OCI-LY7 (cell line): ENCODE measurements around the gene CCNK. TPM values are rescaled to one million over a fixed set of nuclear protein-coding genes. Genes with fewer than 3 reads are reported as not detected.

ENCODE experiments used
- BruUV-seq: library from RNA; stranded (reverse); fragments of 400-500 nt; replicated peaks from 2 replicates; lab custom pipeline; 2021; lab: Mats Ljungman, UMichigan
- CTCF ChIA-PET: fragments of 300-600 bp; sonication (Branson Sonifier 250); formaldehyde crosslinking; loops from one replicate; lab custom pipeline; 2022; ENCODE audit warnings: antibody characterized with exemption; ENCODE audit not compliant: unreplicated experiment; lab: Charles Lee
- POLR2A ChIA-PET: fragments of 300-600 bp; sonication (Branson Sonifier 250); formaldehyde crosslinking; loops from one replicate; lab custom pipeline; 2022; ENCODE audit warnings: antibody characterized with exemption; lab: Charles Lee
- DNase-seq: peaks from one replicate; pipeline ENCODE4 v3.0.0-alpha.2; 2015; ENCODE audit warnings: low spot score
- H2AFZ ChIP-seq: fragments of 200-600 bp; sonication (generic), shearing (Covaris generic); 2 replicates; pipeline ENCODE4 v1.6.1; 2014; ENCODE audit warnings: mild to moderate bottlenecking, antibody characterized with exemption, low read length, moderate library complexity
- H3K27ac ChIP-seq: fragments of 200-600 bp; sonication (generic); 2 replicates; pipeline ENCODE4 v1.5.1; 2014; ENCODE audit warnings: mixed run types, low read depth, mild to moderate bottlenecking, moderate library complexity, low read length, inconsistent platforms; ENCODE audit not compliant: poor library complexity, severe bottlenecking
- H3K36me3 ChIP-seq: fragments of 200-600 bp; sonication (generic); 2 replicates; pipeline ENCODE4 v1.6.1; 2014; ENCODE audit warnings: mild to moderate bottlenecking, antibody characterized with exemption, low read length, moderate library complexity, mixed read lengths; ENCODE audit not compliant: insufficient read depth
- H3K4me1 ChIP-seq: fragments of 200-600 bp; sonication (generic); 2 replicates; pipeline ENCODE4 v1.5.1; 2014; ENCODE audit warnings: mild to moderate bottlenecking, low read length; ENCODE audit not compliant: insufficient read depth, poor library complexity, severe bottlenecking
- H3K4me2 ChIP-seq: fragments of 200-600 bp; sonication (generic); 2 replicates; pipeline ENCODE4 v1.6.1; 2014; ENCODE audit warnings: mild to moderate bottlenecking, low read length
- H3K4me3 ChIP-seq: fragments of 200-600 bp; sonication (generic); 2 replicates; pipeline ENCODE4 v1.5.1; 2014; ENCODE audit warnings: mild to moderate bottlenecking, low read depth, low read length; ENCODE audit not compliant: poor library complexity, severe bottlenecking
- H3K79me2 ChIP-seq: fragments of 200-600 bp; sonication (generic); 2 replicates; pipeline ENCODE4 v1.6.1; 2016; ENCODE audit warnings: low read depth, mild to moderate bottlenecking, low read length, moderate library complexity, mixed read lengths; ENCODE audit not compliant: insufficient read depth
- H3K9me2 ChIP-seq: fragments of 200-600 bp; sonication (generic); 2 replicates; pipeline ENCODE4 v1.6.1; 2016; ENCODE audit warnings: mild to moderate bottlenecking, low read length, mixed read lengths; ENCODE audit not compliant: insufficient read depth
- H3K9me3 ChIP-seq: fragments of 200-600 bp; sonication (generic); 2 replicates; pipeline ENCODE4 v1.6.1; 2014; ENCODE audit warnings: mild to moderate bottlenecking, mixed run types, low read length, mixed read lengths
- H4K20me1 ChIP-seq: fragments of 200-600 bp; sonication (generic); 2 replicates; pipeline ENCODE4 v1.6.1; 2014; ENCODE audit warnings: mild to moderate bottlenecking, antibody characterized with exemption, low read length, moderate library complexity, mixed read lengths; ENCODE audit not compliant: insufficient read depth
- EZH2phosphoT487 ChIP-seq: fragments of 200-600 bp; sonication (generic); IDR thresholded peaks from 2 replicates; pipeline ENCODE4 v1.6.1; 2018; ENCODE audit warnings: low read depth, borderline replicate concordance, mild to moderate bottlenecking, mixed run types, antibody characterized with exemption, low read length, moderate library complexity, mixed read lengths
- intact Hi-C: fragments of 100-400 bp; cut with micrococcal nuclease; formaldehyde crosslinking; loops from one replicate; pipeline ENCODE4 v1.10.0; 2022; ENCODE audit not compliant: unreplicated experiment
- total RNA-seq, 2 experiments: library from RNA; depleted of rRNA in 1 of 2; stranded (reverse); fragments of >200 nt in 1 of 2; shearing (Covaris generic) in 1 of 2; gene quantifications; 2 replicates each; pipeline ENCODE4 v1.2.3, GENCODE V29; 2014 to 2022
- TF ChIP-seq, protein P1 (sequence below): fragments of 200-600 bp; sonication (generic); conservative IDR thresholded peaks from 2 replicates; pipeline ENCODE4 v1.5.1; 2014; ENCODE audit warnings: mild to moderate bottlenecking, antibody characterized with exemption, low read length, moderate library complexity, mixed read lengths

CCNK gene
- total RNA-seq, 2 experiments from 2014 or later: 25.1 to 69.0 TPM

DNA sequence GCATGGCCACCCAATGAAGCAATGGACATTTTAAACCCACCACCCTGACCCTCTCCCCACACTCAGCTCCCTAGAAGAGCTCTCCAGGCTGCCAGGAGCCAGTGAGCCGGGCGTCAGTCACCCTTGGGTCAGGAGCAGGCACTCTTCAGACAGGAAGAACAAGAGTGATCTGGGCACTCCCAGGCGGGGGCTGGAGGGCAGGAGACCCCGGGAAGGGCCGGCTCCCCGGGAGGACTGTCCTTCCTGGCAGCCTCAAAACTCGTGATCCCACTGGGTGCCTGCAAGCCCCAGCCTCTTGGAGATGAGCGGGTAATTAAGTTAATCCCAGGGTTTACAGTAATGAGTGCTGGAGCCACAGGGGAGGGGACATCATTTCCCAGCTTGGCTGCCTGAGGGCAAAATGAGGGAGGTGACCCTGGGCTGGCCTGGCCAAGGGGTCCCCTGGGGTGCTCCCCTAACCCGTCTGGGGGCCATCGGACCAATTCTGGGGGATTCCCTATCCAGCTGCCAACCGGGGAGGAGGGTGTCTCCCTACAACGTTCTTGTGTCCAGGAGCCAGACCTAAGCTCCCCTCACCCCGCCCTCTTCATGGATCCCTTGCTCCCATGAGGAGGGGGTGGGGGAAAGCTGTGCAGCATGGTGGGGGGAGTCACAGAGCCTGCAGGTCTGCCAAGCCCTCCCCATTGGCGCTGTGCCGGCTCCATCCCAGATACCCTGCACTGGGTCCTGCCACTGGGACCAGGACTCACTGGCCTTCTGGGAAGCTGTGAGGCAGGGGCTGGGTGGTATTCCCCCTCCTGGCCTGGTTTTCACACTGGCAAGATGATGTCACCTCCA is 59.2 kb downstream of the CCNK start:
- H3K9me3 ChIP-seq: no peaks in the 10 kb centered on the region
- no peak overlapping the region for H3K4me3 ChIP-seq
- H4K20me1 ChIP-seq: no peaks in the 10 kb centered on the region; the same call in 1 of the 2 replicates
- intact Hi-C loops: no loop called here
- no peaks in the 10 kb centered on the region for H3K4me1 ChIP-seq
- H3K9me2 ChIP-seq: no peaks in the 10 kb centered on the region
- POLR2A ChIA-PET: interaction anchor here (0.6 to 0.7 kb wide), 2 partner anchors 128 to 147 kb away, joined by 3 read pairs; no protein-coding TSS in a partner anchor
- no peak overlapping the region for H3K27ac ChIP-seq
- no peak overlapping the region for H3K4me2 ChIP-seq
- no TSS peak for BruUV-seq
- CTCF ChIA-PET: no interaction called here
- DNase-seq: no peak
- no peaks in the 10 kb centered on the region for H3K79me2 ChIP-seq
- no peaks in the 10 kb centered on the region for H3K36me3 ChIP-seq
- TF ChIP-seq, protein P1, sequence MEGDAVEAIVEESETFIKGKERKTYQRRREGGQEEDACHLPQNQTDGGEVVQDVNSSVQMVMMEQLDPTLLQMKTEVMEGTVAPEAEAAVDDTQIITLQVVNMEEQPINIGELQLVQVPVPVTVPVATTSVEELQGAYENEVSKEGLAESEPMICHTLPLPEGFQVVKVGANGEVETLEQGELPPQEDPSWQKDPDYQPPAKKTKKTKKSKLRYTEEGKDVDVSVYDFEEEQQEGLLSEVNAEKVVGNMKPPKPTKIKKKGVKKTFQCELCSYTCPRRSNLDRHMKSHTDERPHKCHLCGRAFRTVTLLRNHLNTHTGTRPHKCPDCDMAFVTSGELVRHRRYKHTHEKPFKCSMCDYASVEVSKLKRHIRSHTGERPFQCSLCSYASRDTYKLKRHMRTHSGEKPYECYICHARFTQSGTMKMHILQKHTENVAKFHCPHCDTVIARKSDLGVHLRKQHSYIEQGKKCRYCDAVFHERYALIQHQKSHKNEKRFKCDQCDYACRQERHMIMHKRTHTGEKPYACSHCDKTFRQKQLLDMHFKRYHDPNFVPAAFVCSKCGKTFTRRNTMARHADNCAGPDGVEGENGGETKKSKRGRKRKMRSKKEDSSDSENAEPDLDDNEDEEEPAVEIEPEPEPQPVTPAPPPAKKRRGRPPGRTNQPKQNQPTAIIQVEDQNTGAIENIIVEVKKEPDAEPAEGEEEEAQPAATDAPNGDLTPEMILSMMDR: no peak
- no peak for TF ChIP-seq EZH2phosphoT487
- H2AFZ ChIP-seq: no peak overlapping the region

GRCh38 chr14:99541211-99541610 is 60.0 kb downstream of the CCNK start:
- Histone ChIP-seq H3K4me3 (no peak overlapping the region), H3K27ac (no peak overlapping the region), H3K4me2 (no peak overlapping the region), H3K9me3 (no peaks in the 10 kb centered on the region), H2AFZ (no peak overlapping the region), H3K4me1 (no peaks in the 10 kb centered on the region), H3K36me3 (no peaks in the 10 kb centered on the region), H4K20me1 (no peaks in the 10 kb centered on the region; the same call in 1 of the 2 replicates), H3K79me2 (no peaks in the 10 kb centered on the region), H3K9me2 (no peaks in the 10 kb centered on the region)
- POLR2A ChIA-PET: no interaction called here
- no peak for DNase-seq
- intact Hi-C loops: no loop called here
- TF ChIP-seq EZH2phosphoT487: no peak
- TF ChIP-seq, protein P1: no peak
- no TSS peak for BruUV-seq
- CTCF ChIA-PET: no interaction called here
